Pancreas (tissue), 10 donors: Measurements from ENCODE around the gene CFAP74. TPM values are rescaled to one million over a fixed set of nuclear protein-coding genes. Genes with fewer than 3 reads are reported as not detected.

Experiments
- ATAC-seq, 4 donors: fragments of 200-7000 bp; cut with Tn5 transposase; one replicate each; pipeline versions ENCODE4 v1.8.0 to v1.9.1; 2020; ENCODE audit warnings: mild to moderate bottlenecking in 4 of 4, moderate library complexity in 4 of 4
- DNase-seq, 6 donors: peaks; one replicate each; pipeline ENCODE4 v3.0.0-alpha.2; 2020
- FAIRE-seq: peaks from 2 replicates; lab custom pipeline; 2012; peaks lifted over from hg19 to GRCh38; lab: Jason Lieb, UNC
- H3K27ac ChIP-seq, 4 donors: fragments of 200-600 bp; sonication (generic); 1 replicate in 3 of 4; 2 replicates in 1 of 4; pipeline versions ENCODE4 v1.5.0 to v1.8.0; 2020
- H3K27me3 ChIP-seq, 4 donors: fragments of 200-600 bp; one replicate each; pipeline ENCODE4 v1.8.0; 2021
- H3K36me3 ChIP-seq, 3 donors: fragments of 200-600 bp; sonication (generic) in 1 of 3; one replicate each; pipeline versions ENCODE4 v1.5.0 to v1.8.0; 2020 to 2021
- H3K4me1 ChIP-seq, 3 donors: fragments of 200-600 bp; one replicate each; pipeline ENCODE4 v1.8.0; 2021
- H3K4me3 ChIP-seq, 4 donors: fragments of 200-600 bp; sonication (generic) in 2 of 4; one replicate each; pipeline versions ENCODE4 v1.5.0 to v1.8.0; 2020 to 2021
- H3K9me3 ChIP-seq, 4 donors: fragments of 200-600 bp; one replicate each; pipeline ENCODE4 v1.8.0; 2021
- WGBS, 2 donors: extraction: QIAGEN DNeasy Blood & Tissue Kit; methylation state at CpG; one replicate each; pipeline ENCODE4 v1.1.7; 2013; 5-methylcytosine and 5-hydroxymethylcytosine counted together
- intact Hi-C, 3 donors: fragments of 100-400 bp; cut with DNase I; formaldehyde crosslinking; loops; one replicate each; pipeline versions ENCODE4 v1.11.1 to v1.14.2; 2022
- polyA plus RNA-seq, 2 donors: library from polyadenylated mRNA; stranded (reverse); fragments of 200-250 nt; gene quantifications; one replicate each; pipeline ENCODE4 v1.2.3, GENCODE V29; 2013
- total RNA-seq, 6 donors: library from RNA; stranded (reverse); fragmentation: NEBNext Ultra II Directional in 4 of 6; extraction: Animal tissue kit (Norgen Biotek cat#: 25700) in 4 of 6; gene quantifications; one replicate each; pipeline versions ENCODE4 v1.2.1 to v1.2.4, GENCODE V29; 2021 to 2023
- TF ChIP-seq, protein P1 (sequence below), 4 donors: fragments of 200-600 bp; sonication (generic) in 3 of 4; IDR thresholded peaks; one replicate each; pipeline versions ENCODE4 v1.5.0 to v1.8.0; 2021; ENCODE audit warnings: antibody characterized with exemption in 4 of 4
- donor health status: healthy with polysubstance abuse.
- donor health status: DM: no; HTN: no; CAD: no; lungs with moderate emphysema.
- donor health status: DM: no; HTN: no; CAD: no.
- donor health status: control.
- donor health status: control.
- donor health status: Bipolar disorder and iron deficiency.
- donor health status: DM: yes; HTN: yes; CAD: no.
- donor health status: DM: no; HTN: no; CAD: no.
- donor health status: DM: no; HTN: no; CAD: no.
- donor health status: DM: yes; HTN: yes; CAD: no.

Gene CFAP74
- total and polyA plus RNA-seq, 8 donors = 0.08 to 0.16 TPM; not detected in 6

DNA sequence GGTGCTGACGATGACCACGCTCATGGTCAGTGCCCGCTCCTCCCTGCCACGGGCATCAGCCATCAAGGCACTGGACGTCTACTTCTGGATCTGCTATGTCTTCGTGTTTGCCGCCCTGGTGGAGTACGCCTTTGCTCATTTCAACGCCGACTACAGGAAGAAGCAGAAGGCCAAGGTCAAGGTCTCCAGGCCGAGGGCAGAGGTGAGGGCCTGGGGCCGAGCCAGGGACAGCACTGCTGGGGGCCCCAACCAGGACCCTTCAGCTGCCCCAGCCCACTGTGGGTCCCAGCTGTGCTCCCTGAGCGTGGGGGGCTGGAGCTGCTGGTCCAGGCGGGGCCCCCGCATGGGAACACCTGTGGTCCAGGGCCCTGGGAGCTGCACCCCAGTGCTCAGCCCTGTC, 26.0 kb upstream of the CFAP74 start:
- no peaks in the 10 kb centered on the region for H3K4me1 ChIP-seq
- no peak overlapping the region for H3K4me3 ChIP-seq
- 66 to 72% methylated on average over 13 to 15 of the region's 15 CpGs for WGBS, 2 donors
- no peak overlapping the region for H3K27ac ChIP-seq
- no peaks in the 10 kb centered on the region for H3K9me3 ChIP-seq
- DNase-seq = no peak
- TF ChIP-seq, protein P1, sequence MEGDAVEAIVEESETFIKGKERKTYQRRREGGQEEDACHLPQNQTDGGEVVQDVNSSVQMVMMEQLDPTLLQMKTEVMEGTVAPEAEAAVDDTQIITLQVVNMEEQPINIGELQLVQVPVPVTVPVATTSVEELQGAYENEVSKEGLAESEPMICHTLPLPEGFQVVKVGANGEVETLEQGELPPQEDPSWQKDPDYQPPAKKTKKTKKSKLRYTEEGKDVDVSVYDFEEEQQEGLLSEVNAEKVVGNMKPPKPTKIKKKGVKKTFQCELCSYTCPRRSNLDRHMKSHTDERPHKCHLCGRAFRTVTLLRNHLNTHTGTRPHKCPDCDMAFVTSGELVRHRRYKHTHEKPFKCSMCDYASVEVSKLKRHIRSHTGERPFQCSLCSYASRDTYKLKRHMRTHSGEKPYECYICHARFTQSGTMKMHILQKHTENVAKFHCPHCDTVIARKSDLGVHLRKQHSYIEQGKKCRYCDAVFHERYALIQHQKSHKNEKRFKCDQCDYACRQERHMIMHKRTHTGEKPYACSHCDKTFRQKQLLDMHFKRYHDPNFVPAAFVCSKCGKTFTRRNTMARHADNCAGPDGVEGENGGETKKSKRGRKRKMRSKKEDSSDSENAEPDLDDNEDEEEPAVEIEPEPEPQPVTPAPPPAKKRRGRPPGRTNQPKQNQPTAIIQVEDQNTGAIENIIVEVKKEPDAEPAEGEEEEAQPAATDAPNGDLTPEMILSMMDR (IDR thresholded peaks at IDR 0.05) = no peak
- no peaks in the 10 kb centered on the region for H3K27me3 ChIP-seq
- no peaks in the 10 kb centered on the region for H3K36me3 ChIP-seq
- no peak for FAIRE-seq
- ATAC-seq = no peak
- intact Hi-C loops = no loop called here

- H3K4me3 ChIP-seq = no peak overlapping the region
- WGBS, 2 donors = 56 to 68% methylated on average over 26 of the region's 26 CpGs
- H3K4me1 ChIP-seq = no peaks in the 10 kb centered on the region
- TF ChIP-seq, protein P1 (IDR thresholded peaks at IDR 0.05) = no peak
- H3K27ac ChIP-seq = no peak overlapping the region
- no peak for FAIRE-seq
- peak in 1 of 6 donors; percentile 67 for DNase-seq
- H3K9me3 ChIP-seq = no peaks in the 10 kb centered on the region
- no peak for ATAC-seq
- H3K27me3 ChIP-seq = no peaks in the 10 kb centered on the region
- no peaks in the 10 kb centered on the region for H3K36me3 ChIP-seq
- intact Hi-C loops = no loop called here
Measured at GRCh38 chr1:2028870-2029560, 25.4 kb upstream of the CFAP74 start.

- FAIRE-seq (no peak), ATAC-seq (no peak), DNase-seq (no peak)
- Histone ChIP-seq H3K4me1 (no peaks in the 10 kb centered on the region), H3K27me3 (no peaks in the 10 kb centered on the region), H3K36me3 (no peaks in the 10 kb centered on the region), H3K27ac (no peak overlapping the region), H3K9me3 (no peaks in the 10 kb centered on the region), H3K4me3 (no peak overlapping the region)
- TF ChIP-seq, protein P1 (IDR thresholded peaks at IDR 0.05) = no peak
- WGBS, 2 donors = 81 to 88% methylated on average over 46 of the region's 46 CpGs
- intact Hi-C loops = no loop called here
Measured at GRCh38 chr1:2027961-2028583, 24.5 kb upstream of the CFAP74 start.

DNA sequence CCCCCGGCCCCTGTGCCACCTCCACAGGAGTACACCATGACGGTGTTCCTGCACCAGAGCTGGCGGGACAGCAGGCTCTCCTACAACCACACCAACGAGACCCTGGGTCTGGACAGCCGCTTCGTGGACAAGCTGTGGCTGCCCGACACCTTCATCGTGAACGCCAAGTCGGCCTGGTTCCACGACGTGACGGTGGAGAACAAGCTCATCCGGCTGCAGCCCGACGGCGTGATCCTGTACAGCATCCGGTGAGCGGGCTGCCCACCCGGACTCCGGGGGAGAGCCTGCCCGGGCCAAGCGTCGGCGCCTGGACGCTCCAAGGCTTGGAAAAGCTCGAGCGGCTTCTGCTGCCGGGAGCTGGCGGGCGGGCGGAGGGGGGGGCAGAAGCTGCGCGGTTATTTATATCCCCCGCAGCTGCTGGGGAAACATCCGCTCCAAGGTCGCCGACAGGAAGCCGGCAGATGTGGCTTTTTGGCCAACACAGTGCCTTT, 21.9 kb upstream of the CFAP74 start:
- 46 to 54% methylated on average over 39 of the region's 39 CpGs for WGBS, 2 donors
- DNase-seq (peak in 1 of 6 donors; percentile 60), FAIRE-seq (no peak), ATAC-seq (peak in 1 of 4 donors; percentile 34)
- intact Hi-C loops = no loop called here
- peak overlapping the region in 1 of 4 donors; percentile 33 for H3K27ac ChIP-seq
- H3K9me3 ChIP-seq = no peaks in the 10 kb centered on the region
- H3K36me3 ChIP-seq = no peaks in the 10 kb centered on the region
- H3K4me3 ChIP-seq = no peak overlapping the region
- TF ChIP-seq, protein P1 (IDR thresholded peaks at IDR 0.05) = no peak
- peaks cover 0 to 10% (median 3%) of the 10 kb centered on the region in 4 donors for H3K27me3 ChIP-seq
- H3K4me1 ChIP-seq = no peaks in the 10 kb centered on the region
